ENCODE results near the gene PTPN5.

The PTPN5 gene

GRCh38 chr11:18749681-18750319, 41.8 kb downstream of the PTPN5 start:
- H3K4me3 ChIP-seq (ENCODE audit: low read depth, low read length), result no peak overlapping the region
- in situ Hi-C loops (cut with HindIII; ENCODE audit: low sequenced_read_pairs), result no loop called here
- peak; percentile 65 for DNase-seq (ENCODE audit: low read depth, low spot score)
- no peak for TF ChIP-seq CTCF (IDR thresholded peaks at IDR 0.05; ENCODE audit: low read depth, low read length)

GRCh38 chr11:18748766-18749365, 42.7 kb downstream of the PTPN5 start:
- TF ChIP-seq CTCF (IDR thresholded peaks at IDR 0.05; ENCODE audit: low read depth, low read length), result no peak
- no peak overlapping the region for H3K4me3 ChIP-seq (ENCODE audit: low read depth, low read length)
- DNase-seq (ENCODE audit: low read depth, low spot score), result peak; percentile 5
- in situ Hi-C loops (cut with HindIII; ENCODE audit: low sequenced_read_pairs), result no loop called here

- DNase-seq (ENCODE audit: low read depth, low spot score), result no peak
- no peak overlapping the region for H3K4me3 ChIP-seq (ENCODE audit: low read depth, low read length)
- in situ Hi-C loops (cut with HindIII; ENCODE audit: low sequenced_read_pairs), result no loop called here
- no peak for TF ChIP-seq CTCF (IDR thresholded peaks at IDR 0.05; ENCODE audit: low read depth, low read length)
Observed at GRCh38 chr11:18745251-18745650, 46.3 kb downstream of the PTPN5 start.

GRCh38 chr11:18743900-18744514, 47.6 kb downstream of the PTPN5 start:
- no peak for DNase-seq (ENCODE audit: low read depth, low spot score)
- in situ Hi-C loops (cut with HindIII; ENCODE audit: low sequenced_read_pairs), result no loop called here
- H3K4me3 ChIP-seq (ENCODE audit: low read depth, low read length), result no peak overlapping the region
- TF ChIP-seq CTCF (IDR thresholded peaks at IDR 0.05; ENCODE audit: low read depth, low read length), result no peak

GRCh38 chr11:18743365-18743764, 48.2 kb downstream of the PTPN5 start:
- in situ Hi-C loops (cut with HindIII; ENCODE audit: low sequenced_read_pairs), result no loop called here

GRCh38 chr11:18741783-18742182, 49.8 kb downstream of the PTPN5 start:
- no peak overlapping the region for H3K4me3 ChIP-seq (ENCODE audit: low read depth, low read length)
- DNase-seq (ENCODE audit: low read depth, low spot score), result no peak
- no peak for TF ChIP-seq CTCF (IDR thresholded peaks at IDR 0.05; ENCODE audit: low read depth, low read length)
- in situ Hi-C loops (cut with HindIII; ENCODE audit: low sequenced_read_pairs), result no loop called here

More at GRCh38 chr11:18743365-18743764, 48.2 kb downstream of the PTPN5 start:
- no peak overlapping the region for H3K4me3 ChIP-seq (ENCODE audit: low read depth, low read length)
- no peak for TF ChIP-seq CTCF (IDR thresholded peaks at IDR 0.05; ENCODE audit: low read depth, low read length)
- no peak for DNase-seq (ENCODE audit: low read depth, low spot score)

Data from astrocyte of the spinal cord (primary cell).